ENCODE results near the gene MS4A7.

DNA sequence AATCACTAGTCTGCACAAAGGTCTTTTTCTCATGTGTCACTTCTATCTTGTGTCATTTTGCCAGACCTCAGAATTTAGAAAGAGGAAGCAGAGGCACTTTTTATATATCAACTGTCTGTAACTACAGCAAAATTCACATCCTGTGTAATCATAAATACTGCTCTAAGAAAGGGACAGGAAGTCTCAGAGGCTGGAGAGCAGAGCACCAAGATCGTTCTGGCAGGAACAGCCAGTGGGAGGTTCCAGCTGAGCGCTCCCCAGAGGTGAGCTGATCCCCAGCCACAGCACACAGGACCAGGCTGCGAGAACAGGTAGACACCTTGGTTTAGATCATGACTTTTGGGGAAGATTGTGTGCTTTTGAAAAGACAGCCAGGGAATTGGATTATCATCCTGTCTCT, at the start of gene MS4A7:
- TF ChIP-seq, protein P1, sequence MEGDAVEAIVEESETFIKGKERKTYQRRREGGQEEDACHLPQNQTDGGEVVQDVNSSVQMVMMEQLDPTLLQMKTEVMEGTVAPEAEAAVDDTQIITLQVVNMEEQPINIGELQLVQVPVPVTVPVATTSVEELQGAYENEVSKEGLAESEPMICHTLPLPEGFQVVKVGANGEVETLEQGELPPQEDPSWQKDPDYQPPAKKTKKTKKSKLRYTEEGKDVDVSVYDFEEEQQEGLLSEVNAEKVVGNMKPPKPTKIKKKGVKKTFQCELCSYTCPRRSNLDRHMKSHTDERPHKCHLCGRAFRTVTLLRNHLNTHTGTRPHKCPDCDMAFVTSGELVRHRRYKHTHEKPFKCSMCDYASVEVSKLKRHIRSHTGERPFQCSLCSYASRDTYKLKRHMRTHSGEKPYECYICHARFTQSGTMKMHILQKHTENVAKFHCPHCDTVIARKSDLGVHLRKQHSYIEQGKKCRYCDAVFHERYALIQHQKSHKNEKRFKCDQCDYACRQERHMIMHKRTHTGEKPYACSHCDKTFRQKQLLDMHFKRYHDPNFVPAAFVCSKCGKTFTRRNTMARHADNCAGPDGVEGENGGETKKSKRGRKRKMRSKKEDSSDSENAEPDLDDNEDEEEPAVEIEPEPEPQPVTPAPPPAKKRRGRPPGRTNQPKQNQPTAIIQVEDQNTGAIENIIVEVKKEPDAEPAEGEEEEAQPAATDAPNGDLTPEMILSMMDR (IDR thresholded peaks at IDR 0.05; ENCODE audit: low read length) = no peak
- no peak for TF ChIP-seq EZH2 (IDR thresholded peaks at IDR 0.05; ENCODE audit: borderline replicate concordance, low read length)

Data from OCI-LY1 (cell line).